H1 (cell line): Measurements from ENCODE around the gene ARPC2. TPM values are rescaled to one million over a fixed set of nuclear protein-coding genes. Genes with fewer than 3 reads are reported as not detected.

Experiments used
- CTCF ChIA-PET: fragments of 300-600 bp; sonication (Branson Sonifier 250); formaldehyde crosslinking; loops from one replicate; lab custom pipeline; 2021; ENCODE audit not compliant: partially characterized antibody; lab: Charles Lee
- POLR2A ChIA-PET: fragments of 300-600 bp; sonication (Branson Sonifier 250); formaldehyde crosslinking; loops from one replicate; lab custom pipeline; 2021; ENCODE audit warnings: inconsistent platforms; ENCODE audit not compliant: partially characterized antibody; lab: Charles Lee
- DNase-seq, 2 experiments: peaks; one replicate each; pipeline versions ENCODE4 v3.0.0 to v3.0.0-alpha.2; 2010 to 2022; ENCODE audit warnings: low spot score in 2 of 2, low read depth in 1 of 2, mixed read lengths in 1 of 2
- FAIRE-seq: peaks from 2 replicates; lab custom pipeline; 2011; peaks lifted over from hg19 to GRCh38; lab: Jason Lieb, UNC
- H2AFZ ChIP-seq: 2 replicates; pipeline ENCODE4 v1.8.1; 2012; ENCODE audit warnings: low read length, inconsistent platforms
- H2AK5ac ChIP-seq: 2 replicates; pipeline ENCODE4 v1.6.1; 2013; ENCODE audit warnings: low read depth, low read length
- H2BK120ac ChIP-seq: replicated peaks from 2 replicates; pipeline ENCODE3; 2013; ENCODE audit warnings: low read depth, low read length, inconsistent platforms
- H2BK12ac ChIP-seq: 2 replicates; pipeline ENCODE4 v1.6.1; 2013; ENCODE audit warnings: low read depth, low read length
- H2BK15ac ChIP-seq: 2 replicates; pipeline ENCODE4 v1.6.1; 2013; ENCODE audit warnings: low read length
- H2BK20ac ChIP-seq: 2 replicates; pipeline ENCODE4 v1.6.1; 2013; ENCODE audit warnings: low read length
- H2BK5ac ChIP-seq: 2 replicates; pipeline ENCODE4 v1.6.1; 2013; ENCODE audit warnings: low read depth, low read length
- H3K14ac ChIP-seq: 2 replicates; pipeline ENCODE4 v1.6.1; 2013; ENCODE audit warnings: inconsistent platforms; ENCODE audit not compliant: insufficient read length
- H3K18ac ChIP-seq: 2 replicates; pipeline ENCODE4 v1.6.1; 2013; ENCODE audit warnings: low read length; ENCODE audit errors: extremely low read depth
- H3K23ac ChIP-seq: 2 replicates; pipeline ENCODE4 v1.6.1; 2013; ENCODE audit warnings: inconsistent platforms; ENCODE audit not compliant: insufficient read length
- H3K23me2 ChIP-seq: 2 replicates; pipeline ENCODE4 v1.6.1; 2013; ENCODE audit warnings: low read depth, low read length
- H3K27ac ChIP-seq: 2 replicates; pipeline ENCODE4 v1.6.1; 2011; ENCODE audit warnings: low read depth, low read length, inconsistent platforms
- H3K27me3 ChIP-seq, 4 experiments: replicated peaks in 1 of 4; 1 replicate in 1 of 4; 2 replicates in 3 of 4; pipeline versions ENCODE4 v1.6.1 to v1.8.1; 2011 to 2013; ENCODE audit warnings: low read length in 3 of 4, mild to moderate bottlenecking in 3 of 4, inconsistent platforms in 2 of 4, mixed read lengths in 2 of 4, moderate library complexity in 1 of 4; ENCODE audit not compliant: control insufficient read depth in 3 of 4, insufficient read depth in 3 of 4; ENCODE audit errors: extremely low read depth in 1 of 4
- H3K36me3 ChIP-seq, 4 experiments: 2 replicates each; pipeline versions ENCODE4 v1.6.1 to v1.8.1; 2011 to 2013; ENCODE audit warnings: mild to moderate bottlenecking in 4 of 4, low read length in 3 of 4, moderate library complexity in 2 of 4, control low read depth in 1 of 4, inconsistent platforms in 1 of 4; ENCODE audit not compliant: insufficient read depth in 4 of 4, control insufficient read depth in 2 of 4
- H3K4ac ChIP-seq: replicated peaks from 2 replicates; pipeline ENCODE3; 2013; ENCODE audit warnings: low read length, low read depth, mixed read lengths, inconsistent platforms; ENCODE audit not compliant: insufficient read length
- H3K4me1 ChIP-seq, 4 experiments: replicated peaks in 1 of 4; 1 replicate in 1 of 4; 2 replicates in 3 of 4; pipeline versions ENCODE4 v1.6.1 to v1.8.1; 2011 to 2013; ENCODE audit warnings: low read length in 3 of 4, inconsistent platforms in 2 of 4, mixed read lengths in 1 of 4; ENCODE audit not compliant: insufficient read depth in 4 of 4, control insufficient read depth in 3 of 4
- H3K4me2 ChIP-seq, 2 experiments: 2 replicates each; pipeline versions ENCODE4 v1.6.1 to v1.8.1; 2011 to 2013; ENCODE audit warnings: low read depth in 2 of 2, low read length in 2 of 2, control low read depth in 1 of 2, inconsistent platforms in 1 of 2, mild to moderate bottlenecking in 1 of 2; ENCODE audit not compliant: insufficient read depth in 1 of 2
- H3K4me3 ChIP-seq, 4 experiments: fragments of 200-600, 300-600 bp in 1 of 4; sonication (generic), shearing (Covaris generic), sonication (Bioruptor Twin) in 1 of 4; 2 replicates each; pipeline versions ENCODE4 v1.5.1 to v1.8.1; 2011 to 2016; ENCODE audit warnings: low read length in 4 of 4, low read depth in 3 of 4, control low read depth in 2 of 4, inconsistent platforms in 2 of 4, mild to moderate bottlenecking in 2 of 4, mixed read lengths in 1 of 4, moderate library complexity in 1 of 4; ENCODE audit not compliant: insufficient read depth in 2 of 4; ENCODE audit errors: extremely low read depth in 1 of 4
- H3K56ac ChIP-seq: replicated peaks from 2 replicates; pipeline ENCODE3; 2013; ENCODE audit warnings: low read depth, mild to moderate bottlenecking, mixed read lengths, low read length, inconsistent platforms; ENCODE audit not compliant: insufficient read length
- H3K79me1 ChIP-seq: 2 replicates; pipeline ENCODE4 v1.6.1; 2013; ENCODE audit warnings: low read depth, low read length, control low read depth
- H3K79me2 ChIP-seq, 2 experiments: 2 replicates each; pipeline versions ENCODE4 v1.6.1 to v1.8.1; 2012 to 2013; ENCODE audit warnings: low read length in 2 of 2, mild to moderate bottlenecking in 2 of 2, inconsistent platforms in 1 of 2; ENCODE audit not compliant: insufficient read depth in 2 of 2, control insufficient read depth in 1 of 2
- H3K9ac ChIP-seq, 4 experiments: replicated peaks in 1 of 4; 1 replicate in 1 of 4; 2 replicates in 3 of 4; pipeline versions ENCODE4 v1.6.1 to v1.8.1; 2011 to 2013; ENCODE audit warnings: low read depth in 3 of 4, low read length in 3 of 4, control low read depth in 2 of 4, mild to moderate bottlenecking in 2 of 4, moderate library complexity in 2 of 4, inconsistent platforms in 1 of 4; ENCODE audit errors: extremely low read depth in 1 of 4
- H3K9me3 ChIP-seq, 2 experiments: 2 replicates each; pipeline versions ENCODE4 v1.6.1 to v1.8.1; 2012 to 2013; ENCODE audit warnings: mild to moderate bottlenecking in 2 of 2, moderate library complexity in 2 of 2, control low read depth in 1 of 2, inconsistent platforms in 1 of 2, low read depth in 1 of 2, low read length in 1 of 2, mixed read lengths in 1 of 2; ENCODE audit not compliant: insufficient read depth in 2 of 2
- H4K20me1 ChIP-seq, 2 experiments: replicated peaks in 1 of 2; 2 replicates each; pipeline versions ENCODE3 to v1.8.1; 2011 to 2013; ENCODE audit warnings: inconsistent platforms in 2 of 2, low read length in 2 of 2, mild to moderate bottlenecking in 1 of 2; ENCODE audit not compliant: insufficient read depth in 2 of 2, control insufficient read depth in 1 of 2
- H4K5ac ChIP-seq: 2 replicates; pipeline ENCODE4 v1.6.1; 2013; ENCODE audit warnings: low read length, low read depth, mixed read lengths, inconsistent platforms; ENCODE audit not compliant: insufficient read length
- H4K8ac ChIP-seq: 2 replicates; pipeline ENCODE4 v1.8.0; 2013; ENCODE audit warnings: mild to moderate bottlenecking, moderate library complexity, low read length, inconsistent platforms; ENCODE audit not compliant: insufficient read depth; ENCODE audit errors: extremely low read depth
- H4K91ac ChIP-seq: replicated peaks from 2 replicates; pipeline ENCODE3; 2013; ENCODE audit warnings: low read length, mixed read lengths, inconsistent platforms; ENCODE audit not compliant: insufficient read length
- CEBPB ChIP-seq: IDR thresholded peaks from 2 replicates; pipeline ENCODE4 v1.6.1; 2012; ENCODE audit warnings: low read depth, low read length
- CHD1 ChIP-seq: IDR thresholded peaks from 2 replicates; pipeline ENCODE4 v1.6.1; 2012; ENCODE audit warnings: low read depth, low read length, improper control_type of control experiment
- EP300 ChIP-seq, 2 experiments: IDR thresholded peaks; 1 replicate in 1 of 2; 2 replicates in 1 of 2; pipeline ENCODE4 v1.6.1; 2011 to 2012; ENCODE audit warnings: low read depth in 2 of 2, low read length in 2 of 2, mild to moderate bottlenecking in 2 of 2, borderline replicate concordance in 1 of 2, inconsistent platforms in 1 of 2, moderate library complexity in 1 of 2
- EZH2 ChIP-seq: fragments of 200-600 bp; sonication (generic); IDR thresholded peaks from 2 replicates; pipeline ENCODE4 v1.7.1; 2012; ENCODE audit warnings: low read depth, mild to moderate bottlenecking, moderate library complexity, low read length, inconsistent platforms; ENCODE audit not compliant: severe bottlenecking
- JUN ChIP-seq: IDR thresholded peaks from 2 replicates; pipeline ENCODE4 v1.6.1; 2011; ENCODE audit warnings: low read depth, mild to moderate bottlenecking, improper control_type of control experiment, low read length
- KDM4A ChIP-seq: IDR thresholded peaks from one replicate; pipeline ENCODE4 v1.7.1; 2012; ENCODE audit warnings: low read depth, mild to moderate bottlenecking, moderate library complexity, low read length, inconsistent platforms; ENCODE audit not compliant: severe bottlenecking
- RFX5 ChIP-seq: IDR thresholded peaks from 2 replicates; pipeline ENCODE4 v1.6.1; 2011; ENCODE audit warnings: low read depth, low read length, improper control_type of control experiment, borderline replicate concordance
- SIRT6 ChIP-seq: IDR thresholded peaks from one replicate; pipeline ENCODE4 v1.7.1; 2012; ENCODE audit warnings: low read length, inconsistent platforms
- TAF1 ChIP-seq: IDR thresholded peaks from 2 replicates; pipeline ENCODE4 v1.6.1; 2011; ENCODE audit warnings: mild to moderate bottlenecking, low read depth, low read length
- WGBS, 2 experiments: shearing (Covaris generic) in 1 of 2; methylation state at CpG; one replicate each; pipeline versions ENCODE4 v1.1.6 to v1.1.7; 2013 to 2015; ENCODE audit warnings: low lambda C conversion rate in 2 of 2, mixed read lengths in 2 of 2, inconsistent platforms in 1 of 2, low coverage in 1 of 2, missing lambda C conversion rate in 1 of 2; ENCODE audit not compliant: insufficient replicate concordance in 2 of 2, insufficient coverage in 1 of 2, insufficient read length in 1 of 2; ENCODE audit errors: extremely low coverage in 1 of 2, missing lambda C conversion rate in 1 of 2; 5-methylcytosine and 5-hydroxymethylcytosine counted together
- polyA plus RNA-seq, 7 experiments: library from polyadenylated mRNA; depleted of rRNA in 3 of 7; stranded (reverse) in 5 of 7; unstranded in 2 of 7; fragments of >200 nt in 5 of 7; fragments of 200-250 nt in 2 of 7; gene quantifications; 1 replicate in 5 of 7; 2 replicates in 1 of 7; 4 replicates in 1 of 7; pipeline versions ENCODE4 v1.2.1 to v1.2.3, GENCODE V29; 2011 to 2013; ENCODE audit warnings: missing spikeins in 2 of 7, mixed read lengths in 2 of 7
- total RNA-seq: library from RNA; stranded (reverse); fragmentation: NEBNext Ultra II Directional; extraction: Animal tissue kit (Norgen Biotek cat#: 25700); gene quantifications from 2 replicates; pipeline ENCODE4 v1.2.1, GENCODE V29; 2021
- TF ChIP-seq, protein P1 (sequence below): IDR thresholded peaks from 2 replicates; pipeline ENCODE4 v1.6.1; 2012; ENCODE audit warnings: low read length, inconsistent platforms

The ARPC2 gene
- total and polyA plus RNA-seq, 2 of the 8 experiments (the other 6 are each of a cell fraction or from before 2014, with no cell fraction given), result 174 to 195 TPM

DNA sequence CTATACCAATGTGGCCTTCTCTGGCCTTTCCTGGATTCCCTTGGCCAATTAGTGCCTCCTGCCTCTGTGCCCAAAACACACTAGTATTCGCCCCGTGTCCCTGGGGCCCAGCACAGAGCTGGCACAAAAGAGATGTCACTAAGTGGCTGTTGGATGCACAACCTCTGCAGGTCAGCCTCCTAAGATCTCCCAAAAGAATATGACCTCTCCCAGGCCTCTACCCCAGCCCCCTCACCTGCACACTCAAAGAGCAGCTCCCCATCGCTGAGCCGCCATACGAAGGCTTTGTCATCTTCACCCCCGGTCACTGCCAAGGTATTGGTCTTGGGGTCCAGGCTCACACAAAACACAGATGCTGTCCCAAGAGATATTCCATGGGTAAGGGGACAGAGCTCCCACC is 50.3 kb downstream of the ARPC2 start:
- H3K18ac ChIP-seq, result no peak overlapping the region
- H3K27me3 ChIP-seq, result no peaks in the 10 kb centered on the region
- no peak overlapping the region for H3K4ac ChIP-seq
- H3K4me3 ChIP-seq, result no peak overlapping the region
- no peak overlapping the region for H4K5ac ChIP-seq
- H2BK120ac ChIP-seq, result no peak overlapping the region
- no peak overlapping the region for H3K27ac ChIP-seq
- H3K79me2 ChIP-seq, result peaks cover 0 to 10% of the 10 kb centered on the region in 2 experiments; a peak in 2 of 4 replicates
- POLR2A ChIA-PET, result interaction anchor here (0.6 to 2.3 kb wide), 6 partner anchors 9 to 306 kb away, joined by 3 to 8 read pairs (median 3); no protein-coding TSS in a partner anchor
- no peak overlapping the region; a peak in 1 of 7 replicates for H3K9ac ChIP-seq
- H2BK5ac ChIP-seq, result no peak overlapping the region
- no peak overlapping the region for H3K14ac ChIP-seq
- H4K20me1 ChIP-seq, result peaks cover 0 to 14% of the 10 kb centered on the region in 2 experiments
- H4K91ac ChIP-seq, result no peak overlapping the region
- no peak overlapping the region for H2BK15ac ChIP-seq
- peaks cover 10% of the 10 kb centered on the region for H3K23me2 ChIP-seq
- no peak overlapping the region for H3K4me2 ChIP-seq
- no peak overlapping the region for H2BK20ac ChIP-seq
- no peak overlapping the region for H2BK12ac ChIP-seq
- FAIRE-seq (no peak), DNase-seq (no peak)
- 97% methylated on average over 6 of the region's 6 CpGs; no CpG with 5 or more reads in 1 of the 2 experiments for WGBS, 2 experiments
- no peak overlapping the region for H2AFZ ChIP-seq
- H3K79me1 ChIP-seq, result peaks cover 8% of the 10 kb centered on the region; the same call in 1 of the 2 replicates
- CTCF ChIA-PET, result interaction anchor here (2.5 kb wide), 1 partner anchor 10 kb away, joined by 9 read pairs; no protein-coding TSS in a partner anchor
- H3K4me1 ChIP-seq, result peaks cover 0 to 6% (median 4%) of the 10 kb centered on the region in 4 experiments; a peak in 4 of 7 replicates
- H3K9me3 ChIP-seq, result no peaks in the 10 kb centered on the region
- no peak overlapping the region for H2AK5ac ChIP-seq
- no peak overlapping the region for H3K23ac ChIP-seq
- no peak overlapping the region for H4K8ac ChIP-seq
- no peak overlapping the region for H3K56ac ChIP-seq
- H3K36me3 ChIP-seq, result peaks cover 15 to 40% (median 20%) of the 10 kb centered on the region in 4 experiments; a peak in 7 of 8 replicates
- no peak for TF ChIP-seq SIRT6
- TF ChIP-seq JUN, result no peak
- TF ChIP-seq CEBPB, result no peak
- TF ChIP-seq, protein P1, sequence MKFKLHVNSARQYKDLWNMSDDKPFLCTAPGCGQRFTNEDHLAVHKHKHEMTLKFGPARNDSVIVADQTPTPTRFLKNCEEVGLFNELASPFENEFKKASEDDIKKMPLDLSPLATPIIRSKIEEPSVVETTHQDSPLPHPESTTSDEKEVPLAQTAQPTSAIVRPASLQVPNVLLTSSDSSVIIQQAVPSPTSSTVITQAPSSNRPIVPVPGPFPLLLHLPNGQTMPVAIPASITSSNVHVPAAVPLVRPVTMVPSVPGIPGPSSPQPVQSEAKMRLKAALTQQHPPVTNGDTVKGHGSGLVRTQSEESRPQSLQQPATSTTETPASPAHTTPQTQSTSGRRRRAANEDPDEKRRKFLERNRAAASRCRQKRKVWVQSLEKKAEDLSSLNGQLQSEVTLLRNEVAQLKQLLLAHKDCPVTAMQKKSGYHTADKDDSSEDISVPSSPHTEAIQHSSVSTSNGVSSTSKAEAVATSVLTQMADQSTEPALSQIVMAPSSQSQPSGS, result no peak
- TF ChIP-seq TAF1, result no peak
- no peak for TF ChIP-seq EZH2
- TF ChIP-seq EP300 (IDR thresholded peaks at IDR 0.05; ENCODE audit: borderline replicate concordance in 1 of 2, low read depth in 2 of 2, low read length in 2 of 2), result no peak
- no peak for TF ChIP-seq RFX5
- TF ChIP-seq CHD1, result no peak
- no peak for TF ChIP-seq KDM4A
